NCI-H2029 treated with DMSO at 0.1 percent for 48 hours (cell line): ENCODE results near the gene GPD1L.

ENCODE experiments used
- DNase-seq: peaks from one replicate; lab custom pipeline; 2025; lab: John Stamatoyannopoulos, UW

Gene GPD1L

GRCh38 chr3:32137870-32138269, 31.4 kb downstream of the GPD1L start:
- no peak for DNase-seq

- no peak for DNase-seq
These were observed 32.2 kb downstream of the GPD1L start for GRCh38 chr3:32138545-32139104.

DNA sequence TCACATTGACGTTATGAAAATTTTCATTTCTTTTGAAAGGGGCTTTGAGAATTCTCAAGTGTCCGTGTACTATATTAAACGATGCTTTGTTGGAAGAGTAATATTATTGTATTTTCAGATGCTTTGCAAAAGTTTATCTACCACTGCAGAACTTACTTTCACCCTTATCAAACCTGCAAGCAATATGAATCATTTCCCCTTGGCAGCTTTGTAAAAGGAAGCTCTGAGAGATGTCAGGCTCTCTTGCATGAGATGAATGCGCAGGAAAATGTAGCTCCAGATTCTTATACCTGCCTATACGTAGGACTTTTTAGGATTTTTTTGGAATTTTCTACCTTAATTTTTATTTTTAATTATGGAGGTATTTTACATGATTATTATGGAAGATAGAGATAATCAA, 34.5 kb downstream of the GPD1L start:
- no peak for DNase-seq

DNA sequence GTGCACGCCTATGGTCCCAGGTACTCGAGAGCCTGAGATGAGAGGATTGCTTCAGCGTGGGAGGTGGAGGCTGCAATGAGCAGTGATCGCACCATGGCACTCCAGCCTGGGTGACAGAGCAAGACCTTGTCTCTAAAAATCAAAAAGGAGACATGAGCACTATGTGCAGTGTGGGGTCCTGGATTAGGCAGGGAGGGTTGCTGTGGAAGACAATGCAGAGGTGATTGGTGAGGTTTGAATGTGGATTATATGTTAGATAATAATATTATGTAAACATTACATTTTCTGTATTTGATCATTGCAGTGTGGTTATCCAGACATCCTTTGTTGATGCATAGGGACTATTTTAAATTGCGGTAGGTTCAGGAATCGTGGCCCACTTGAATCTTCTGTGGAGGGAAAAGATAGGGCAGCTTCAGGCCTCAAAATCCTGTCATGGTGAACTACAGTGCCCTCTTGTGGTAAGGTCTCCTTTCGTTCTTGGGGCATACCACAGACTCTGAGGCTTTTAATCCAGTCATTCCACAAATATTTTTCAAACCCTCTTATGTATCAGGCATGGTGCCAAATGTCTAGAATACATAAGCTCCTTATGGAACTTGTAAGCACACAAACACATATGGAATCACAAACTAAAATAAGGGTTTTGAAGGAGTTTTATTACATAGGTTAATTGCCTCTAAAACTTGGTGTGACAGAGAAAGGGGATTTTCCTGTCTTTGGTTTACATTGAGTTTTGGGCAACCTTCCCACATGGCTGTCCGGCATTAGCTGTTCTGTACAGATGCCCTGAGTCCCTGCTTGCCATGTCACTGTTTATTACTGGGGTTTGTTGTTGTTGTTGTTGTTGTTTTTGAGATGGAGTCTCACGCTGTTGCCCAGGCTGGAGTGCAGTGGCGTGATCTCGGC, 37.7 kb downstream of the GPD1L start:
- DNase-seq, result peak; percentile 89

DNA sequence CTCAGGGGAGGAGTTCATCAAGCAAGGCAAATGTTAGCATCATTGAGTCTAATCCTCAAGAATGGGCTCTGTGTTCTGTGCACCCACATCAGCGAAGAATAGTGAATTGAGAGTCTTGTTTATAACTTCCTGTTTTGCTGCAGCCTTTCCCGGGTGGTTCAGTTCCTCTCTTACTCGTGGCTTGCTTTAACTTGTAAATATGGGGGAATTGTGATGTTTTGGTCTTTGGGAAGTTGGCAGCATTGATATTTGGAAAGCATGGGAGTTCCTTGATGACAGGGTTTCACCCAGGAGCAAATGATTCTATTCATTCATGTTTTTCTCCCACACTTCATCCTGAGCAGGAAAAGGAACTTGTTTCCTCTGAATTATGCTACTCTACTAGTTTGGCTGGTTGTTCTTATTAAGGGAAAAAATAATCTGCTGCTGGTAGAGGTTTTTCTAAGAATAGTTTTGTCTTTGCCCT, 40.4 kb downstream of the GPD1L start:
- DNase-seq, result no peak

DNA sequence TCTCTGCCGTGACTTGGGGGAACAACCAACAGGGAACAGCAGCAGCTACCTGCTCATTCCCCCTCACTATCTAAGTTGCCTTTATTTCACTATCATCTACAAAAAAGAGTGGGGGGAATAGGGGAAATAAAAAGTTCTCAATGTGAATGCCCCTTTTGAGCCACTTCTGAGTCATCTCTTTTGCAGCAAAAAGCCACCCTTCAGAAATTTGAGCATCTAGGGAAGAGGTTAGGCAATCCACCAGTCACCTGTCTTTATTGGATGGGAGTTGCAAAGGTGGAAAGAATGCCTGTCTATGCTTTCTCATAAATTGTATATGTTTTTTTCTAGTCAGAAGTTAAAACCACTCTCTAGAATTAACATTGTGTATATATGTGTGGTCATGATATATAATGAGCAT, 41.1 kb downstream of the GPD1L start:
- no peak for DNase-seq

GRCh38 chr3:32147933-32148332, 41.5 kb downstream of the GPD1L start:
- no peak for DNase-seq

DNA sequence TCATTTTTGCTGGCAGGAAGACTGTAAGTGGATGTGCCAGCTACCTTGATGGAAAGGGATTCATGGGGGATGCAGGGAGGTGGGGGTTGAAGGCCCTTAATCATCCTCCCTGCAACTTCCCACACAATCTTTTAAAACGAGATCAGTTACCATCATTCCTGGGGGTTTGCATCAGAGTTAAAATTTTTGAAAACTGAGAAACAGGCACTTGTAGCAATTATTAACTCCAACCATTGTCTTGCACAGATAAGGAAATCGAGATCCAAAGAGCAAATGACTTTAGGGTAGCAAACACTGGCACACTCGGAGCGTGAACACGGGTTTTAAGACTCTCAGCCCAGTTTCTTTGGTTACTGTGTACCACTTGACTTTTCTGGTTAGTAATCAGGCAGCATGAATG, 41.9 kb downstream of the GPD1L start:
- DNase-seq, result no peak

DNA sequence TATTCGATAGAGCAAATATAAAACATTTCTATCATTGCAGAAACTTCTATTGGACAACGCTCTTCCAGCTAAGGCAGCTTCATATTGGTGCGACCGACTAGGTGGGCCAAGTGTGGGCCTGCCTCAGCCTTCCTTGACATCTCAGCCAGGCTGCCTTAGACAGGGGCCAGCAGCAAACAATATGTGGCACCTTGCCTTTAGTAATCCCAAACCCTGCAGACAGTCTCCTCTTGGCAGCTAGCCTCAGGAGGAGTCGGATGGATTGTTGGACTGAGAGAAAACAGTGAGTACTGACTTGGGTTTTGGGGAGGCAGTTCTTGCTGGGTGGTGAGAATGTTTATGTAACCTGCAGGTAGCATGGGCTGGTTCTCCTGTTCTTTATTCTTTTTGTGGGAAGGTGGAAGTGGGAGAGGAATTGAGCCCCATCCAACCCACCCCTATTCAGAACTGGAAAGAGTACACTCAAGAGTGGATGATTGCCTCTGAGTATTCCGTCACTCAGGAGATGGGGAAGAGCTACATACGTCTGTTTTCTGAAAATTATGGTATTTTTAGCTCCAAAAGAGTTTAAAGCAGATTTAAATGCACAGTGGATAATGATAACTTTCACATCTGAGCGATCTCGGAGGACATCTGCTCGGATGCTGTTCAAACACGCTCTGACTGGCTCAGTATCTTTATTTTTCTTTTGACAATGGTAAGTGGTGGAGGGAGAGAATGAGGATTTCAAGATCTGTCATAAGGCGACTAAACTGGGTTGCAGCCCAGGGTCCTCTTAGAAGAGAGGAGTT, 47.2 kb downstream of the GPD1L start:
- DNase-seq, result no peak

DNA sequence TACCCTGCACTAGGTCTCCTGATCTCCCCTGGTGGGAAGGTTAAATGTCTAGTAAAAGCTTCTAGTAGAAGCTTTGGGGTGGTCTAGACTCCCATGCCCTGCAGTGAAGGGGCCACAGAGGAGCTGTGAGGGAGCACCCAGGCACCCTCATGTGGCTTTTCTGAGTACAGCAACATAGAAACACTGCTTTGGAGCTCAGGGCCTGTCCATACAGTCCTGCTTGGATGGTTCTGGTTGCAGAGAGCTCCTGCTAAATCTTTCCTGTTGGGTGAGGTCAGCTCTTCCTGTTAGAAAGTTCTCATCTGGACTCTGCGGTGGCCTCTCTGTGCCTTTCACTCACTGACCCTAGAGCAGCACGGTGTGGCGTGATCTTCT, 47.8 kb downstream of the GPD1L start:
- DNase-seq, result no peak

- DNase-seq, result no peak
These were observed 48.7 kb downstream of the GPD1L start for GRCh38 chr3:32155117-32155516.

- no peak for DNase-seq
These were observed 51.3 kb downstream of the GPD1L start for GRCh38 chr3:32157600-32158264.

DNA sequence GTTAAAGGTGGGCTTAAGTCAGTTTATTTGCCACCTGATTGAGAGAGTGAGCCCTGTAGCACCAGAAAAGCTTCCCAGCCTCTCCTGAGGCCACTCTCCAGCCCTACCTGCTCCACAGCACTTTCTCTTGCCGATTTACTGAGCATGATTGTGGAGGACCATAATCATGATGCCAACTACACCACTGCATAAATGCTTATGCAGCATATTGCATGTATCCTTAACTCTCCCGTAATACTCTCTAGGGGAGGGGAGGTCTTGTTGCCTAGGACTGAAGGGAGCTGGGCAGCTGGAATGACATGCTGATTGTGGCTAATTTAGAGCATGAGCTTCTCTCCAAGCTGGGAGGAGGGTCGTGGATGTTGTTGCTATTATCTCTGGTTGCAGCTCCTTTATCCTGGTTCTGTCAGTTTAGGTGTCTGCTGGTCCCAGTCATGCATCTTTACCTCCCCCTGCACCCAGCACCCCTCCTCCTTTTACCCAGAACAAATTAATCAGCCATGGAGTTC, 54.3 kb downstream of the GPD1L start:
- no peak for DNase-seq

- DNase-seq, result no peak
These were observed 59.0 kb downstream of the GPD1L start for GRCh38 chr3:32165442-32165841.

- no peak for DNase-seq
These were observed 60.2 kb downstream of the GPD1L start for GRCh38 chr3:32166654-32167053.

GRCh38 chr3:32172420-32172819, 66.0 kb downstream of the GPD1L start:
- DNase-seq, result no peak

DNA sequence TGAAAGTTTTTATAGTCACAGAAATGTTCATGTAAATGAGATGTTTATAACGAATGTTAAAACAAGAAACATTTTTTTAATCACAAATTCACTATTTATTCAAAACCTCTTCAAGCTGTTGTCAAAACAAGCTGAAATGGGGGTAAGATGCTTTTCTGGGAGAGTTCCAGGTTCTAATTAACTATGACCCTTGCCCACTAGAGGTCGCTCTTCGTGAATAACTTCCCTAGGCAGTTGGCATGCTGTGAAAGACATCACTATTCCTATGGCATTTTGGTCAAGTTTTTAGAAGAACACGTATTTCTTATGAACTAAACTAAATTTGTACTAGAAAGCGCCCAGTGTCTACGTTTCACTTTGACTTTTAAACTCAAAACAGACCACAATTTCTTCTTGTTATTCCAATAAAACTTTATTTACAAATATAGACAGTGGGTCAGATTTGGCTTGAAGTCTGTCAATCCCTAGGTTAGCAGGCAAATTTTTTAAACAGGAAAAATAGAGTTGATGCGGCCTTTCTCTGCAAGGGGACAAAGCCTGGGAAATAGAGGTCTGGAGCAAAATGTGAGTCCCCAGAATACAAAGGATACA, 69.3 kb downstream of the GPD1L start:
- DNase-seq, result peak; percentile 65

DNA sequence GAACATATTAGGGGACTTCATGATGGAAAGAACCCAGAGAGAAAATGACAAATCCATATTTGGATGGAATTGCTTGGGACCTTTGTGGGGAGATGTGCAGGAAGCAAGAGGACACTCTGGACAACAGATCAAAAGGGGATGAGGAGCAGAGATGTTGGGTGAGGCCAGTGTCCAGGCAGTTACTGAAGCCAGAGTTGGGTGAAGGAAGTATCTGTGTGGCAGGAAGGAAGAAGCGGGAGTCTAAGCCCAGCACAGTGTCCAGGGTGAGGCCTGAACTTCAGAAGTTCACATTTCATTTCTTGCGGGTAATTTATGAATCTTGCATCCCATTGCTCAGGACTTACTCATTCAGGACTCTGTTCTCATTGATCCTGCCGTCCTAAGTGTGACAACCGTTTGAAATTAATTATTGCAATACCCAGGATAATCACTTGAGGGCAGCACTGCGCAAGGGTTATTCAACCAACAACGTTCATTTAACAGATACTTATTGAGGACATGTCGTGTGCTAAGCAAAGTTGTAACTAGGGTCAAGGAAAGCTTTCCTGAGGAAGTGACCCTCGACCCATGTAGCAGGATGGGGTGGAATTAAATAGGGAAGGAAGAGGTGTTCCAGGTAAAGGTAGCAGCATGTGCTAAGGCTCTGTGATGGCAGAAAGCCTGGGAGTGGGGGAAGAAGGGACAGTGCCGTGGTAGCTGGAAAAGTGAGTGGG, 70.7 kb downstream of the GPD1L start:
- DNase-seq, result peak; percentile 72

- DNase-seq, result peak; percentile 96
These were observed 71.3 kb downstream of the GPD1L start for GRCh38 chr3:32177702-32178198.

DNA sequence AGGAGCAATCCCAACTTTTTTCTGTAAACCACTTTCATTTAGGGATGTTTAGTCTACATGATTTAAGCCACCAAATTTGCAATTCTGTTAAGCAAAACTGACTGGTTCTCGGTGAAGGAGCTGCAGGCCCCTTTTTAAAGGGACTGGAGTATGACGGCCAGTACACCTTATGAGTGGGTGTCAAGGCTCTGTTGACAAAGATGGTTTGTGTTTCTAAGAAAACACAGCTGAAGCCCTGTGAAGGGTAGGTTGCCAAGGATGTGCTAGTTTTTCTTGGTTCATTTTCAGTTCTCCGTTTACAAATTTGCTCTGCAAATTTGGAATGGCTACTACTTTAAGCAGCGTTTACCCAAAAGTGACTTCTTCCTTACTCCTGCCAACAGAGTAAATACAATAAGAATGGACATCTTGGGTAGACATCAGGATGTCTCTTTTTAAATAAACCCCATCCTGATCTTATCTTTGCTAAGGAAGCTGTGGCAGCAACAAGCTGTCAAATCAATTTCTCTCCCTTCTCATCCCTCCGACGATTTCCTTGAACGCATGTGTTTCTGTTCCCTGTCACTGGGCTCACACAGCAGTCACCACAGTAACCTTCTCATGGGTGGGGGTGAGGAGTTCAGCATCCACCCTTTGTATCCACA, 73.8 kb downstream of the GPD1L start:
- DNase-seq, result no peak
